Naive thymus-derived CD4-positive, alpha-beta T cell (primary cell): ENCODE data around the gene CX3CR1. TPM values are rescaled to one million over a fixed set of nuclear protein-coding genes. Genes with fewer than 3 reads are reported as not detected.
A peak's percentile ranks its signal among the peaks of the same experiment; 100 is the strongest.

ENCODE experiments used
- ATAC-seq: fragments of 150-1000 bp; cut with Tn5 transposase; 2 replicates; pipeline ENCODE4 v1.10.0; 2021; ENCODE audit warnings: mild to moderate bottlenecking, moderate library complexity
- CTCF ChIA-PET: fragments of 350-600 bp; sonication (Branson Sonifier 250); formaldehyde crosslinking; loops from one replicate; lab custom pipeline; 2021; ENCODE audit warnings: antibody characterized with exemption; lab: Charles Lee
- POLR2A ChIA-PET: fragments of 350-600 bp; sonication (Branson Sonifier 250); formaldehyde crosslinking; loops from one replicate; lab custom pipeline; 2021; ENCODE audit warnings: antibody characterized with exemption, inconsistent platforms; lab: Charles Lee
- DNase-seq, 9 donors: peaks; one replicate each; pipeline versions ENCODE4 v3.0.0 to v3.0.0-alpha.2; 2020 to 2022; ENCODE audit warnings: mixed read lengths in 1 of 9
- H3K27ac ChIP-seq: one replicate; pipeline ENCODE4 v1.7.0; 2013; ENCODE audit warnings: mild to moderate bottlenecking, low read depth, low read length, moderate library complexity
- H3K27me3 ChIP-seq, 2 donors: one replicate each; pipeline ENCODE4 v1.7.0; 2013; ENCODE audit warnings: low read length in 2 of 2, mild to moderate bottlenecking in 2 of 2, moderate library complexity in 2 of 2; ENCODE audit not compliant: control insufficient read depth in 2 of 2, insufficient read depth in 2 of 2
- H3K36me3 ChIP-seq, 3 experiments: 1 replicate in 2 of 3; 2 replicates in 1 of 3; pipeline ENCODE4 v1.7.0; 2013; ENCODE audit warnings: low read length in 3 of 3, mild to moderate bottlenecking in 3 of 3, moderate library complexity in 1 of 3; ENCODE audit not compliant: insufficient read depth in 3 of 3, control insufficient read depth in 2 of 3
- H3K4me1 ChIP-seq, 2 donors: one replicate each; pipeline ENCODE4 v1.7.0; 2013; ENCODE audit warnings: low read length in 2 of 2, mild to moderate bottlenecking in 2 of 2, moderate library complexity in 1 of 2; ENCODE audit not compliant: control insufficient read depth in 2 of 2, insufficient read depth in 2 of 2
- H3K4me3 ChIP-seq: 2 replicates; pipeline ENCODE4 v1.7.0; 2013; ENCODE audit warnings: mild to moderate bottlenecking, low read length
- H3K9me3 ChIP-seq, 3 experiments: 1 replicate in 2 of 3; 2 replicates in 1 of 3; pipeline ENCODE4 v1.7.0; 2013; ENCODE audit warnings: low read length in 3 of 3; ENCODE audit not compliant: control insufficient read depth in 2 of 3
- H3K27ac Mint-ChIP-seq, 9 donors: one replicate each; pipeline ENCODE4 v1.8.0; 2020 to 2022; ENCODE audit warnings: mixed read lengths in 9 of 9, mild to moderate bottlenecking in 8 of 9, moderate library complexity in 5 of 9, inconsistent platforms in 2 of 9
- H3K27me3 Mint-ChIP-seq, 5 donors: one replicate each; pipeline ENCODE4 v1.8.0; 2021 to 2022; ENCODE audit warnings: mixed read lengths in 5 of 5, mild to moderate bottlenecking in 1 of 5
- H3K36me3 Mint-ChIP-seq, 5 donors: one replicate each; pipeline ENCODE4 v1.8.0; 2020 to 2022; ENCODE audit warnings: mixed read lengths in 5 of 5, mild to moderate bottlenecking in 3 of 5, inconsistent platforms in 1 of 5
- H3K4me1 Mint-ChIP-seq, 7 donors: one replicate each; pipeline ENCODE4 v1.8.0; 2020 to 2022; ENCODE audit warnings: mixed read lengths in 7 of 7, mild to moderate bottlenecking in 3 of 7, inconsistent platforms in 1 of 7
- H3K4me3 Mint-ChIP-seq, 10 donors: one replicate each; pipeline ENCODE4 v1.8.0; 2020 to 2022; ENCODE audit warnings: mild to moderate bottlenecking in 10 of 10, mixed read lengths in 10 of 10, moderate library complexity in 6 of 10, inconsistent platforms in 2 of 10
- H3K9me3 Mint-ChIP-seq, 11 donors: one replicate each; pipeline ENCODE4 v1.8.0; 2020 to 2022; ENCODE audit warnings: mixed read lengths in 11 of 11, mild to moderate bottlenecking in 4 of 11, inconsistent platforms in 1 of 11, moderate library complexity in 1 of 11
- intact Hi-C, 2 donors: fragments of 100-400 bp; cut with micrococcal nuclease; formaldehyde crosslinking; loops; one replicate each; pipeline ENCODE4 v1.15.1; 2023
- polyA plus RNA-seq, 2 donors: library from polyadenylated mRNA; unstranded; fragments of 300-500 nt; fragmentation: Illumina TruSeq; gene quantifications; one replicate each; pipeline ENCODE4 v1.2.3, GENCODE V29; 2021
- total RNA-seq, 6 experiments: library from RNA in 5 of 6; stranded (reverse) in 5 of 6; gene quantifications; 1 replicate in 5 of 6; 2 replicates in 1 of 6; pipeline ENCODE4 v1.2.3 and lab custom pipeline; 2021 to 2026

CX3CR1 gene
- total and polyA plus RNA-seq, 7 experiments from 2014 or later = 0.54 to 66.6 (median 1.1) TPM

DNA sequence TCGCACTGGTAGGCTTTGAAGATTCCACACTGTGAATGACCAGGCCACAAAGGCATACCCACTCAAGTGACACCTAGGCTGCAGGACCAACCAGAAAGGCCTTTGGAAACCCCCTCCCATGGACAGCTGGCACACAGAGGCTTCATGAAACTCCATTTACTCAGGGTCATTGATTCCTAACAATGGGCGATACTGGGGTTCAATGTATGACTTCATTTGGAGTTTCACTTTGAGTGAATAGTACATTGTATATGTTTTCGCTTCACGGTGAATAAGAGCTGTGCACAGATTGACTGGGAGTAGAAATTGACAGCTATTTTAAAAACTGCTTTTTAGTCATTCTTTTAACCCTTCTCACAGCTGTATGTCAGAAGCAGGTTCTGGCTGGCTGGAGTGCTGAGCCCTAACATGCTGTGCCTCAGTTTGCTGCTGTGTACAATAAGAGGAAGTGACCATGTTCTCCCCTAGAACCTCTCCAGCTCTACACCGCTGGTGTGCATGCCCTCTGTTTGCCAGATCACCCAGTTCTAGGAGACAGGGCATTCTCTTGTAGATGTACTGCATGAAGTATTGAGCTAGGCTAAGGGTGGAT lies 15.4 kb upstream of the CX3CR1 start:
- peaks cover 9 to 49% (median 39%) of the 10 kb centered on the region in 7 donors for H3K4me1 Mint-ChIP-seq
- POLR2A ChIA-PET = interaction anchor here (0.6 kb wide), 1 partner anchor 169 kb away, joined by 4 read pairs; no protein-coding TSS in a partner anchor
- H3K27ac ChIP-seq = peak overlapping the region; percentile 52
- H3K4me1 ChIP-seq = peaks cover 0 to 14% of the 10 kb centered on the region in 2 donors
- H3K9me3 Mint-ChIP-seq = peaks cover 10 to 29% (median 17%) of the 10 kb centered on the region in 11 donors
- intact Hi-C loops = loop anchor here in 1 of 2 donors (10.0 kb wide), 1 partner anchor 640 kb away; no protein-coding TSS in a partner anchor
- H3K4me3 ChIP-seq = no peak overlapping the region
- ATAC-seq (no peak), DNase-seq (no peak)
- peaks cover 0 to 24% (median 12%) of the 10 kb centered on the region in 5 donors for H3K36me3 Mint-ChIP-seq
- H3K4me3 Mint-ChIP-seq = peak overlapping the region in 3 of 10 donors; percentile 12 to 72 (median 12)
- no peaks in the 10 kb centered on the region for H3K27me3 ChIP-seq
- CTCF ChIA-PET = interaction anchor here (0.8 to 1.9 kb wide), 2 partner anchors 169 to 218 kb away, joined by 3 to 6 read pairs; no protein-coding TSS in a partner anchor
- H3K9me3 ChIP-seq = peaks cover 0 to 6% (median 5%) of the 10 kb centered on the region in 3 experiments
- H3K27ac Mint-ChIP-seq = peak overlapping the region in 8 of 9 donors; percentile 68 to 96 (median 90)
- no peaks in the 10 kb centered on the region for H3K36me3 ChIP-seq
- H3K27me3 Mint-ChIP-seq = peaks cover 0 to 9% (median 4%) of the 10 kb centered on the region in 5 donors

DNA sequence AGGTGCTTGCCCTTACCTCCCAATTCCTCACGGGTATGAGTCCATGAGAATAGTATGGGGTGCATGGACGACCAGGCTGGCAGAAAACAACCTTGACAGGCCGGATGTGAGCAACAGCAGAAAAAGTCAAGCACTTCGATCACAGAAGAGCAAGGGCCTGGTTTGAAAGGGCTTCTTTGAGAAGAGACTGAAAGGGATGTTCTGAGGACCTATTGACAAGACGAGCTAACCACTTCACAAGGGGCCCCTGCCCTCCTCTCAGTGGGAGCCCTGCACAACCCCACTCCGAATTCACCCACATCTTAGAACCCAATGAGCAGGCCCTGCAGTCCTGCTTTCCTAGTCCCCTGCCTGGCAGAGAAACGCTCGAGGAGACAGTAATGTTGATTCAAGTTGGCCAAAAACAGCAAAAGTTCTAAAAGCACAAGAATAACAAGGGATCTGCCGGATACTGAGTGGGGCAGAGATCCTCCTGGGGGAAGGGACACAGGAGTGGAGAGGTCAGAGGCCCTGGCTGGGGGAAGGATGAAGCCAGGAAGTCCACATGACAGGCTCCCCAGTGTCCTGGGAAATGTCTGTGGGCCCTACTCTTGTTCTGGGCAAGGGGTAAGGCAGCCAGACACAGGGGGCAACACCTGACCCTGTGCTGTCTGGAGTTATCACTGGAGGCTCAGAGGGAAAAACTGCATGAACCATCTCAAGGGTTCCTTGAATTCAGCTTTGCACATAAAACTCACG lies 14.8 kb upstream of the CX3CR1 start:
- H3K9me3 Mint-ChIP-seq = peaks cover 4 to 22% (median 10%) of the 10 kb centered on the region in 11 donors
- intact Hi-C loops = loop anchor here (5.0 to 10.0 kb wide), 3 partner anchors 68 to 772 kb away; no protein-coding TSS in a partner anchor
- no peak overlapping the region for H3K4me3 ChIP-seq
- no peaks in the 10 kb centered on the region for H3K36me3 ChIP-seq
- DNase-seq = peak in 6 of 9 donors; percentile 35 to 50 (median 46)
- peak overlapping the region; percentile 52 for H3K27ac ChIP-seq
- peak; percentile 55 for ATAC-seq
- H3K27ac Mint-ChIP-seq = peak overlapping the region; percentile 82 to 99 (median 94)
- H3K9me3 ChIP-seq = peaks cover 0 to 6% (median under 1%) of the 10 kb centered on the region in 3 experiments
- H3K27me3 Mint-ChIP-seq = peaks cover 0 to 3% (median 0%) of the 10 kb centered on the region in 5 donors
- peaks cover 0 to 19% (median 7%) of the 10 kb centered on the region in 5 donors for H3K36me3 Mint-ChIP-seq
- peaks cover 8 to 50% (median 39%) of the 10 kb centered on the region in 7 donors for H3K4me1 Mint-ChIP-seq
- ChIA-PET POLR2A (interaction anchor here (0.6 kb wide), 2 partner anchors 168 to 170 kb away, joined by 4 to 5 read pairs; no protein-coding TSS in a partner anchor), CTCF (interaction anchor here (0.8 to 1.9 kb wide), 4 partner anchors 89 to 218 kb away, joined by 3 to 6 read pairs (median 3); no protein-coding TSS in a partner anchor)
- peaks cover 0 to 14% of the 10 kb centered on the region in 2 donors for H3K4me1 ChIP-seq
- peak overlapping the region in 9 of 10 donors; percentile 12 to 72 (median 40) for H3K4me3 Mint-ChIP-seq
- H3K27me3 ChIP-seq = no peaks in the 10 kb centered on the region

DNA sequence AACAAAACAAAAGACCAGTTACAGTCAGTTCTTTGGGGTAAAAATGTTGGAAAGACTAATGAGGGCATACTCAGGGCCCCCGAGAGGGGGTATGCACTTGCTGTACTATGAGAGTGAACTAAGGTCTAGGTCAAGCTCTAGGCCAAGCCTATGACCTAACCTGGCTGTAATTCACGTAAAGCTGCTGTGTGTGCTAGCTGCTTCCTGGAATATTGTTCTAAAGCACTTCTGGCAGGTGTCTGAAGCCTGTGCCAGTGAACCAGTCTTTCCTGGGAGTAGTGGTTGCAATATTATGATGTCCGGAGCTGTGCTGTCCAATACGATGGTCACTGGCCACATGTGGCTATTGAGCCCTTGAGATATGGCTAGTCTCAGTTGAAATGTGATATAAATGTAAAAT lies 13.1 kb upstream of the CX3CR1 start:
- Mint-ChIP-seq H3K4me1 (peaks cover 9 to 62% (median 42%) of the 10 kb centered on the region in 7 donors), H3K27ac (peak overlapping the region in 6 of 9 donors; percentile 32 to 89 (median 58)), H3K36me3 (peaks cover 0 to 12% (median 0%) of the 10 kb centered on the region in 5 donors), H3K9me3 (peaks cover 0 to 6% (median 0%) of the 10 kb centered on the region in 11 donors), H3K27me3 (no peaks in the 10 kb centered on the region), H3K4me3 (no peak overlapping the region)
- ChIA-PET POLR2A (no interaction called here), CTCF (interaction anchor here (0.5 to 8.3 kb wide), 15 partner anchors 10 to 205 kb away, joined by 3 to 191 read pairs (median 5); partner anchors contain the start of gene CCR8)
- Histone ChIP-seq H3K4me3 (no peak overlapping the region), H3K27me3 (no peaks in the 10 kb centered on the region), H3K9me3 (no peaks in the 10 kb centered on the region), H3K27ac (no peak overlapping the region), H3K4me1 (peaks cover 0 to 14% of the 10 kb centered on the region in 2 donors), H3K36me3 (no peaks in the 10 kb centered on the region)
- intact Hi-C loops = loop anchor here (1.0 to 10.0 kb wide), 6 partner anchors 69 to 771 kb away; no protein-coding TSS in a partner anchor
- ATAC-seq = no peak
- DNase-seq = no peak

DNA sequence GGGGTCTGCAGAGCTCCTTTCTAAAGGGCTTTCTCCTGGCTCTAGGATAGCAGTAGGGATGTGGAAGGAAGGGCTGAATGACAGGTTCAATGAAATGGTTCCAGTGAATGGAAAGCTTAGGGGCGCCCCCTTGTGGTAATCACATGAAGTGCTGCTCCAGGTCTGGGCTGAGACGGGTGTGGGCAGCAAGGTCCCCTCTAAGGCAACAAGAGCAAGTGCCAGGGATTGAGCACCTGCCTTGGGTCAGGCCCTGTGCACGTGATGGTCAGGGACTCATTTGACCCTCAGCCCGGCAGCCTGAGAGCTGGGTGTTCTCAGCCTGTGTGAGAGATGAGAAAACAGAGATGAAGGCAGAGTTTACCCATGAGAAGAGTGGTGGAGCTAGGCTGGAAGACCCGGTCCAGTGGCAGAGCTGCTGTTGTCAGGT lies 12.1 kb upstream of the CX3CR1 start:
- H3K4me3 ChIP-seq = no peak overlapping the region
- H3K4me1 Mint-ChIP-seq = peaks cover 9 to 73% (median 42%) of the 10 kb centered on the region in 7 donors
- peaks cover 0 to 14% of the 10 kb centered on the region in 2 donors for H3K4me1 ChIP-seq
- H3K36me3 Mint-ChIP-seq = peaks cover 0 to 6% (median 0%) of the 10 kb centered on the region in 5 donors
- CTCF ChIA-PET = interaction anchor here (0.7 to 8.3 kb wide), 27 partner anchors 9 to 770 kb away, joined by 3 to 191 read pairs (median 4); partner anchors contain the start of genes CCR8 and CX3CR1
- no peaks in the 10 kb centered on the region for H3K27me3 Mint-ChIP-seq
- H3K9me3 Mint-ChIP-seq = peaks cover 0 to 3% (median 0%) of the 10 kb centered on the region in 11 donors
- H3K27me3 ChIP-seq = no peaks in the 10 kb centered on the region
- POLR2A ChIA-PET = interaction anchor here (0.9 kb wide), 1 partner anchor 186 kb away, joined by 3 read pairs; no protein-coding TSS in a partner anchor
- peak overlapping the region in 5 of 9 donors; percentile 53 to 79 (median 69) for H3K27ac Mint-ChIP-seq
- peak overlapping the region in 1 of 10 donors; percentile 53 for H3K4me3 Mint-ChIP-seq
- H3K9me3 ChIP-seq = no peaks in the 10 kb centered on the region
- ATAC-seq (peak; percentile 72), DNase-seq (peak; percentile 27 to 77 (median 61))
- intact Hi-C loops = loop anchor here (1.0 to 10.0 kb wide), 6 partner anchors 70 to 770 kb away; no protein-coding TSS in a partner anchor
- H3K27ac ChIP-seq = no peak overlapping the region
- H3K36me3 ChIP-seq = no peaks in the 10 kb centered on the region

DNA sequence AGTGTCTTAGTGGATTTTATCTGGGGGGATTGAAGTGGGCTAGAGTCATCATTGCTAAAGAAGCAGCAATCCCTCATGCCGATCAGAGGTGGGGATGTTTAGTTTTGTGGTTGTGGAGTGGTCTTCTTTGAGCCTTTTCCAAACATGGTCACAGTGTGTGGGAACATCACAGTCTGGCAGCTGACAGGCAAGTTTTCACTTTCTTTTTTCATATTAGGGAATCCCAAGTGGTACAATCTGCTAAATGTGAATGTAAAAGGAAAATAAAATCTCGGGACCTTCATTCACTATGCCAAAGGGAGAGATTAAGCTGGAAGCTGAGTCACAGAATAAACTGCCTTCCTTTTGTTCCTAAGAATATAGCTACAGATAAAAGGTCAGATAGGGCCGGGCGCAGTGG lies 10.4 kb upstream of the CX3CR1 start:
- H3K4me3 Mint-ChIP-seq = peak overlapping the region in 1 of 10 donors; percentile 2
- H3K27me3 ChIP-seq = no peaks in the 10 kb centered on the region
- H3K4me1 ChIP-seq = peaks cover 0 to 14% of the 10 kb centered on the region in 2 donors
- POLR2A ChIA-PET = no interaction called here
- no peaks in the 10 kb centered on the region for H3K9me3 Mint-ChIP-seq
- H3K27me3 Mint-ChIP-seq = no peaks in the 10 kb centered on the region
- no peaks in the 10 kb centered on the region for H3K36me3 ChIP-seq
- H3K9me3 ChIP-seq = no peaks in the 10 kb centered on the region
- no peak overlapping the region for H3K27ac ChIP-seq
- peak overlapping the region in 4 of 9 donors; percentile 1 to 29 (median 16) for H3K27ac Mint-ChIP-seq
- ATAC-seq (no peak), DNase-seq (no peak)
- intact Hi-C loops = loop anchor here (5.0 to 10.0 kb wide), 3 partner anchors 72 to 768 kb away; no protein-coding TSS in a partner anchor
- peaks cover 0 to 3% (median 0%) of the 10 kb centered on the region in 5 donors for H3K36me3 Mint-ChIP-seq
- H3K4me3 ChIP-seq = no peak overlapping the region
- H3K4me1 Mint-ChIP-seq = peaks cover 9 to 66% (median 30%) of the 10 kb centered on the region in 7 donors
- CTCF ChIA-PET = interaction anchor here (0.6 to 8.3 kb wide), 12 partner anchors 12 to 209 kb away, joined by 3 to 191 read pairs (median 4); partner anchors contain the start of genes GORASP1 and TTC21A
